GM12874 (cell line): ENCODE data around the gene PRSS8.

Source experiments
- TF ChIP-seq, protein P1 (sequence below): IDR thresholded peaks from 2 replicates; pipeline ENCODE4 v1.5.1; 2011; ENCODE audit warnings: low read depth, mild to moderate bottlenecking, control low read depth, low read length, moderate library complexity; ENCODE audit not compliant: insufficient read depth

PRSS8 gene

DNA sequence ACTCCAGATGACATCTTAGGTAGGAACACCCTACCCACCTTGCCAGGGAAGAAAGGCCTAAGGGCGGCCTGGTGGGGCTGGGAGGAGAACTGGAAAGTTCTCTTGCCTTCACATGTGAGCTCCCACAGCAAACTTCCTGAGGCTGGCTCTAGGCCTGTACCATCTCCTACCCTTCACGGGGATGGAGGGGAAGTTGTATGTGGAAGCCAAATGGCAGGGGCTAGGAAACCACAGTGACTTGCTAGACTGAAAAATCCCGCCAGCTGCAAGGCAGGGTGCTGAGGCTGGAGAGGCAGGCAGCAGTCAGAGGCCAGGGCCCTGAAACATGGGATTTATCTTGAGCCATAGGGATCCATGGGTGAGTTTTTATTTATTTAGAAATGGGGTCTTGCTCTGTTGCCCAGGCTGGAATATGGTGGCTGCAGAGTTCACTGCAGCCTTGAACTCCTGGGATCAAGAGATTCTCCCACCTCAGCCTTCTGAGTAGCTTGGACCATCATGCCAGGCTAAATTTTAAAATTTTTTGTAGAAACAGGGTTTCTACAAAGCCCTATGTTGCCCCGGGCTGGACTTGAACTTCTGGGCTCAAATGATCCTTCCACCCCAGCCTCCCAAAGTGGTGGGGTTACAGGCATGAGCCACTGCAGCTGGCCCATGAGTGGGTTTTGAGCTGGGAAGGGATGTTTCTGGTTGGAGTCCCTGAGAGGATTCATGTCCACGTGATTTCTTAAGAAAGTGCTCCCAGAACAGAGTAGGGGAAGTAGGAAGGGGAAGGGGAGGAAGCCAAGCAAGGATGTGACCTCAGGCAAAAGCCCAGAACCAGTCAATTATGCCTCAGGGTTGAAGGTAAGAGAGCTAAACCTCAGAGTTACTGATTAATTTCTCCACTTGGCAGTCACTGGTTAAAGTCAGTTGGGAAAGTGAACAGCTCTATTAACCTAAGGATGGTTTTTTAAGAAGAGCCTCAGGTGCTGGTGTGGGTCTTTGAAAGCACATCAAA lies 22.1 kb downstream of the PRSS8 start:
- TF ChIP-seq, protein P1, sequence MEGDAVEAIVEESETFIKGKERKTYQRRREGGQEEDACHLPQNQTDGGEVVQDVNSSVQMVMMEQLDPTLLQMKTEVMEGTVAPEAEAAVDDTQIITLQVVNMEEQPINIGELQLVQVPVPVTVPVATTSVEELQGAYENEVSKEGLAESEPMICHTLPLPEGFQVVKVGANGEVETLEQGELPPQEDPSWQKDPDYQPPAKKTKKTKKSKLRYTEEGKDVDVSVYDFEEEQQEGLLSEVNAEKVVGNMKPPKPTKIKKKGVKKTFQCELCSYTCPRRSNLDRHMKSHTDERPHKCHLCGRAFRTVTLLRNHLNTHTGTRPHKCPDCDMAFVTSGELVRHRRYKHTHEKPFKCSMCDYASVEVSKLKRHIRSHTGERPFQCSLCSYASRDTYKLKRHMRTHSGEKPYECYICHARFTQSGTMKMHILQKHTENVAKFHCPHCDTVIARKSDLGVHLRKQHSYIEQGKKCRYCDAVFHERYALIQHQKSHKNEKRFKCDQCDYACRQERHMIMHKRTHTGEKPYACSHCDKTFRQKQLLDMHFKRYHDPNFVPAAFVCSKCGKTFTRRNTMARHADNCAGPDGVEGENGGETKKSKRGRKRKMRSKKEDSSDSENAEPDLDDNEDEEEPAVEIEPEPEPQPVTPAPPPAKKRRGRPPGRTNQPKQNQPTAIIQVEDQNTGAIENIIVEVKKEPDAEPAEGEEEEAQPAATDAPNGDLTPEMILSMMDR = no peak

DNA sequence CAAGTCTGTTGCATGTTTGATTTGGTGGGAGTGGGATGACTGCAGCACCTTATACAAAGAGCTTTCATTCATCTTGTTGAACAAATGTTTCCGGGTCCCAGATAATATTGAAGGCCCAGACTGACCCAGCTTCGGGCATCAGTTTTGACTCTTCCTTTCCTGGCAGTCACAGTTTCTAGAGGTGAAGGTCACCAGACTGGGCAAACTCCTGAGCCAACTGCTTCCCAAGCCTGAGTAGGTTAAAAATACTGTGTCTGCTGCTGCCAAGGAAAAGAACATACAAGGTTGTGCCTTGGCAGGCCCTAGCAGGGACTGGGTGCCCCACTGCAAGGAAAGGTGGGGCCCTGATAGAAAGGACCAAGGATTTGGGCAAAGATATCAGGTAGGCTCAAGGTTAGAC lies 22.8 kb downstream of the PRSS8 start:
- TF ChIP-seq, protein P1 = no peak

DNA sequence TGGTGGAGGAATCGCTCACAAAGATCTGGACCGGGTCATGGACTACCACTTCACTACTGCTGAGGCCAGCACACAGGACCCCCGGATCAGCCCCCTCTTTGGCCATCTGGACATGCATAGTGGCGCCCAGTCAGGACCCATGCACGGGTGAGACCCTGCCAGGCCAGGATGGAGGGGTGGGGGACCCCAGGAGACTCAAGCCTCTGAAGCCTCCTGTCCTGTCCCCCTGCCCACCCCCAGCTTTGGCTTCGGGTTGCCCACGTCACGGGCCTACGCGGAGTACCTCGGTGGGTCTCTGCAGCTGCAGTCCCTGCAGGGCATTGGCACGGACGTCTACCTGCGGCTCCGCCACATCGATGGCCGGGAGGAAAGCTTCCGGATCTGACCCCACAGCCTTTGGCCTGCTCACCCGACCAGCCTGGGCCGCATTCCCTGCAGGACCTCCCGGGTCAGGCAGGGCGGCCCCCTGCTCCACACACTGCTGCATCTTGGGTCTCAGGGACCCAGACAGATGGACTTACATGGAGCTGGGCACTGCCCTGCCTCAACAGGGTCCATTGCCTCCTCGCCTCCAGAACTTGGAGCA lies 23.6 kb downstream of the PRSS8 start:
- TF ChIP-seq, protein P1 = no peak

DNA sequence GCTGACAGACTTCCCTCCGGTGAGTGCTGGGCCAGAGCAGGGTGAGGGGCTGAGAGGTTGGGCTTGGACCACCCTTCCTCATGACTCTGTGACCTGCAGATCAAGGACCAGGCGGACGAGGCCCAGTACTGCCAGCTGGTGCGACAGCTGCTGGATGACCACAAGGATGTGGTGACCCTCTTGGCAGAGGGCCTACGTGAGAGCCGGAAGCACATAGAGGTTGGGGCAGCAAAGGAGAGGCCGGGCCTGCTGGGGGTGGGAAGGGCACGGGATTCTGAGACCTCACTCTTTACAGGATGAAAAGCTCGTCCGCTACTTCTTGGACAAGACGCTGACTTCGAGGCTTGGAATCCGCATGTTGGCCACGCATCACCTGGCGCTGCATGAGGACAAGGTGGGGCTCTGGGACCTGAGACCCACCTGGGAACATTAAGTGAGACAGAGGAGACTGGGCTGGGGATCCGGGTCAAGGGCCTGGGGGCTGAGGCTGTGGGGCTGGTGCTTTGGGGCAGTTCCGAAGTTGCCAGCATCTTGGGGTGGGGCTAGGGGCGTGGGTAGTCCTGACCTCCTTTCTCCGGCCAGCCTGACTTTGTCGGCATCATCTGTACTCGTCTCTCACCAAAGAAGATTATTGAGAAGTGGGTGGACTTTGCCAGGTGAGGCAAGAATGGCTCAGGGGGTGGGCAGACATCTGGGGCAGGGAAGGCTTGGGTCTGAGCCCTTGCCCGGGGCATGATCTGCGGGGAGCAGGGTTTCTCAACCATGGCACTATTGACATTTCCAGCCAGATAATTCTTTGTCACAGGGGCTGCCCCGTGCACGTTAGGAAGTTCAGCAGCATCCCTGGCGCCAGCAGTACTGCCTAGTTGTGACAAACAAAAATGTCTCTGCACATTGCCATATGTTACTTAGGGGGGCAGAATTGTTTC lies 25.2 kb downstream of the PRSS8 start:
- TF ChIP-seq, protein P1 = no peak

DNA sequence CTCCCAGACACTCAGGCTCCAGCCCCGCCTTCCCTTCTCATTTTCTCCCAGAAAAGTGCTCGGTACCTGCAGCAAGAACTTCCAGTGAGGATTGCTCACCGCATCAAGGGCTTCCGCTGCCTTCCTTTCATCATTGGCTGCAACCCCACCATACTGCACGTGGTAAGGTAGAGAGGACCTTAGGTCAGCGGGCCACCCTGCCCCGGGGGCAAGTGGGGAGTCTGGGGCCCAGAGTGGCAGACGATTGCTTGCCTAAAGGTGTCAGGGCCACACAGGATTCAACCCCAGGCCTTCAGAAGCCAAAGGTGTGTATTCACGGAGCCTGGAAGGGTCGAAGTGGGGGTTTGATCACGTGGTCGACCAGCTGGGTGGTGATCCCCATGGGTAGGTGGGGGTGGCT lies 25.9 kb downstream of the PRSS8 start:
- TF ChIP-seq, protein P1 = no peak

DNA sequence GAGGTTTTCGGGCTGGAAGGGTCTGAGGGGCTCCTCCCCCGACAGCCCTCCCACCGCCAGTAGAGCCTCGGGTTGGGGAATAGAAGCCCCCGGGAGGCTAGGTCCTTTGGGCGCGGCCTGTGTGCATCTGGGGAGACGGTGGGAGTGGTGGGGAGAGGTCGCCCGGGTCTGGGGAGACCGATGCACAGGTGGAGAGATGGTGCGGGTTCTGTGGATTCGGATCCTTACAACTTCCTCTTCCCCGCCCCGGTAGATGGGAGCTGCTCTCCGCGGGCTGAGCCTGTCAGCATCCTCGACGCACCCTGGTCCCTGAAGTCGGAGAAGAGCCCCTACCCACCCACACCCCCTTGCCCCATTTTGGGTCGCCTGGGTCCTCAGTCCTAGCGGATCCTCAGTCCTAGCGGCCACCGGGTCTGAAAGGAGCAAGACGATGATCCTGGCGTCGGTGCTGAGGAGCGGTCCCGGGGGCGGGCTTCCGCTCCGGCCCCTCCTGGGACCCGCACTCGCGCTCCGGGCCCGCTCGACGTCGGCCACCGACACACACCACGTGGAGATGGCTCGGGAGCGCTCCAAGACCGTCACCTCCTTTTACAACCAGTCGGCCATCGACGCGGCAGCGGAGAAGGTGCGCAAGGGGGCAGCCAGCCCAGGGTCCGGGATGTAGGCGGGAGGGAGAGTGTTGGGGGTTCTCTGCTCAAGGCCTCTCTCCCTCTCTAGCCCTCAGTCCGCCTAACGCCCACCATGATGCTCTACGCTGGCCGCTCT lies 26.6 kb downstream of the PRSS8 start:
- TF ChIP-seq, protein P1 = no peak
